ENCODE results near the gene PTGDS. TPM values are rescaled to one million over a fixed set of nuclear protein-coding genes. Genes with fewer than 3 reads are reported as not detected.

The PTGDS gene
- total RNA-seq, 2 donors from 2014 or later = 13.8 to 22.1 TPM

GRCh38 chr9:136985027-136985602 lies 7.8 kb downstream of the PTGDS start:
- no peaks in the 10 kb centered on the region for H3K4me1 ChIP-seq (ENCODE audit: control insufficient read depth, insufficient read depth, low read length)
- peaks cover 2% of the 10 kb centered on the region for H3K9me3 Mint-ChIP-seq
- no peak overlapping the region for H3K9ac ChIP-seq (ENCODE audit: extremely low read depth, low read length, poor library complexity, severe bottlenecking)
- no peak overlapping the region for H3K4me3 ChIP-seq (ENCODE audit: low read length)
- peaks cover 12% of the 10 kb centered on the region for H3K4me1 Mint-ChIP-seq
- 63 to 80% methylated on average over 28 to 48 of the region's 48 CpGs for WGBS, 2 experiments (ENCODE audit: insufficient coverage in 1 of 2, insufficient read length in 1 of 2)
- peak; percentile 74 for DNase-seq
- TF ChIP-seq CTCF (conservative IDR thresholded peaks at IDR 0.05) = no peak
- H3K27ac Mint-ChIP-seq = no peak overlapping the region
- H3K4me3 Mint-ChIP-seq = peak overlapping the region; percentile 19
- H3K27me3 ChIP-seq (ENCODE audit: control insufficient read depth, insufficient read depth, low read length, poor library complexity, severe bottlenecking) = peaks cover 12% of the 10 kb centered on the region
- H3K36me3 ChIP-seq (ENCODE audit: control insufficient read depth, insufficient read depth, low read length) = no peaks in the 10 kb centered on the region
- no peak overlapping the region for H3K27ac ChIP-seq (ENCODE audit: low read depth, low read length)
- H3K36me3 Mint-ChIP-seq (ENCODE audit: low read depth) = no peaks in the 10 kb centered on the region
- H3K9me3 ChIP-seq (ENCODE audit: control insufficient read depth, low read length) = no peaks in the 10 kb centered on the region
- H3K27me3 Mint-ChIP-seq (ENCODE audit: insufficient read depth) = peaks cover 23% of the 10 kb centered on the region

- 70 to 82% methylated on average over 23 to 33 of the region's 33 CpGs for WGBS, 2 experiments (ENCODE audit: insufficient coverage in 1 of 2, insufficient read length in 1 of 2)
- DNase-seq = no peak
- no peak overlapping the region for H3K27ac ChIP-seq (ENCODE audit: low read depth, low read length)
- no peak overlapping the region for H3K9ac ChIP-seq (ENCODE audit: extremely low read depth, low read length, poor library complexity, severe bottlenecking)
- Mint-ChIP-seq H3K9me3 (peaks cover 8% of the 10 kb centered on the region), H3K27ac (no peak overlapping the region), H3K27me3 (ENCODE audit: insufficient read depth) (peaks cover 26% of the 10 kb centered on the region), H3K4me3 (no peak overlapping the region), H3K4me1 (peaks cover 7% of the 10 kb centered on the region), H3K36me3 (ENCODE audit: low read depth) (no peaks in the 10 kb centered on the region)
- H3K27me3 ChIP-seq (ENCODE audit: control insufficient read depth, insufficient read depth, low read length, poor library complexity, severe bottlenecking) = peaks cover 12% of the 10 kb centered on the region
- no peaks in the 10 kb centered on the region for H3K4me1 ChIP-seq (ENCODE audit: control insufficient read depth, insufficient read depth, low read length)
- H3K36me3 ChIP-seq (ENCODE audit: control insufficient read depth, insufficient read depth, low read length) = no peaks in the 10 kb centered on the region
- H3K4me3 ChIP-seq (ENCODE audit: low read length) = no peak overlapping the region
- TF ChIP-seq CTCF (conservative IDR thresholded peaks at IDR 0.05) = no peak
- peaks cover 7% of the 10 kb centered on the region for H3K9me3 ChIP-seq (ENCODE audit: control insufficient read depth, low read length)
Observed at GRCh38 chr9:136985853-136986252, 8.5 kb downstream of the PTGDS start.

- H3K27ac ChIP-seq (ENCODE audit: low read depth, low read length) = no peak overlapping the region
- H3K4me1 ChIP-seq (ENCODE audit: control insufficient read depth, insufficient read depth, low read length) = no peaks in the 10 kb centered on the region
- peaks cover 12% of the 10 kb centered on the region for H3K27me3 ChIP-seq (ENCODE audit: control insufficient read depth, insufficient read depth, low read length, poor library complexity, severe bottlenecking)
- H3K36me3 Mint-ChIP-seq (ENCODE audit: low read depth) = peaks cover 4% of the 10 kb centered on the region
- peaks cover 14% of the 10 kb centered on the region for H3K9me3 ChIP-seq (ENCODE audit: control insufficient read depth, low read length)
- peaks cover 30% of the 10 kb centered on the region for H3K27me3 Mint-ChIP-seq (ENCODE audit: insufficient read depth)
- H3K4me3 ChIP-seq (ENCODE audit: low read length) = no peak overlapping the region
- H3K9ac ChIP-seq (ENCODE audit: extremely low read depth, low read length, poor library complexity, severe bottlenecking) = no peak overlapping the region
- no peak overlapping the region for H3K4me3 Mint-ChIP-seq
- 97 to 100% methylated on average over 4 of the region's 4 CpGs for WGBS, 2 experiments (ENCODE audit: insufficient coverage in 1 of 2, insufficient read length in 1 of 2)
- H3K9me3 Mint-ChIP-seq = peaks cover 17% of the 10 kb centered on the region
- TF ChIP-seq CTCF (conservative IDR thresholded peaks at IDR 0.05) = no peak
- peaks cover 5% of the 10 kb centered on the region for H3K36me3 ChIP-seq (ENCODE audit: control insufficient read depth, insufficient read depth, low read length)
- H3K27ac Mint-ChIP-seq = no peak overlapping the region
- DNase-seq = no peak
- H3K4me1 Mint-ChIP-seq = peaks cover 6% of the 10 kb centered on the region
Observed at GRCh38 chr9:136988872-136989271, 11.6 kb downstream of the PTGDS start.

Data from endodermal cell (in vitro differentiated cells).